HG03159 (cell line): ENCODE measurements around the gene XRRA1.
"Not testable (repeated sequence)": the region's sequence is repeated elsewhere in the genome, so short reads cannot be mapped to it uniquely, and the experiment has no call there.

Experiments used
- ATAC-seq: cut with Tn5 transposase; IDR thresholded peaks from one replicate; pipeline ENCODE4 v1.9.1; 2021; ENCODE audit warnings: mild to moderate bottlenecking, moderate library complexity; ENCODE audit not compliant: unreplicated experiment

Gene XRRA1

GRCh38 chr11:74948898-74949752 lies at the start of gene XRRA1, which contains the start of gene SPCS2:
TSS of gene XRRA1 (minus strand) at chr11:74949091. CDS start at chr11:74940878, 8,213 bp downstream.
TSS of gene SPCS2 (plus strand) at chr11:74949266. CDS start at chr11:74949286, 20 bp downstream.
- ATAC-seq: peak; percentile 89

- no peak for ATAC-seq
These were observed 44.0 kb upstream of the XRRA1 start for GRCh38 chr11:74992852-74993251.

- no peak for ATAC-seq
These were observed 42.0 kb upstream of the XRRA1 start for GRCh38 chr11:74990941-74991340.

- not testable (repeated sequence) for ATAC-seq
These were observed 41.3 kb upstream of the XRRA1 start for GRCh38 chr11:74990150-74990549.

- ATAC-seq: peak; percentile 13
These were observed 40.4 kb upstream of the XRRA1 start for GRCh38 chr11:74989260-74989638.

GRCh38 chr11:74988541-74989259 lies 39.8 kb upstream of the XRRA1 start, which contains the start of gene NEU3:
TSS of gene NEU3 (plus strand) at chr11:74988933. CDS start at chr11:74989061, 128 bp downstream.
- ATAC-seq: peak; percentile 82

GRCh38 chr11:74984730-74985129 lies 35.8 kb upstream of the XRRA1 start:
- no peak for ATAC-seq

- no peak for ATAC-seq
These were observed 35.2 kb upstream of the XRRA1 start for GRCh38 chr11:74984070-74984469.

GRCh38 chr11:74981888-74982287 lies 33.0 kb upstream of the XRRA1 start:
- ATAC-seq: no peak

- ATAC-seq: no peak
These were observed 31.7 kb upstream of the XRRA1 start for GRCh38 chr11:74980634-74981033.

- ATAC-seq: no peak
These were observed 29.1 kb upstream of the XRRA1 start for GRCh38 chr11:74978041-74978440.

GRCh38 chr11:74971424-74971823 lies 22.5 kb upstream of the XRRA1 start:
- no peak for ATAC-seq

- no peak for ATAC-seq
These were observed 22.0 kb upstream of the XRRA1 start for GRCh38 chr11:74970852-74971395.

- ATAC-seq: no peak
These were observed 17.8 kb upstream of the XRRA1 start for GRCh38 chr11:74966651-74967050.

GRCh38 chr11:74960128-74960527 lies 11.2 kb upstream of the XRRA1 start:
- not testable (repeated sequence) for ATAC-seq

GRCh38 chr11:74957937-74958629 lies 9.2 kb upstream of the XRRA1 start:
- no peak for ATAC-seq

GRCh38 chr11:74956397-74957015 lies 7.6 kb upstream of the XRRA1 start:
- no peak for ATAC-seq

GRCh38 chr11:74954199-74954598 lies 5.3 kb upstream of the XRRA1 start:
- ATAC-seq: no peak

- ATAC-seq: no peak
These were observed 4.6 kb upstream of the XRRA1 start for GRCh38 chr11:74953451-74953850.

GRCh38 chr11:74952752-74953151 lies 3.9 kb upstream of the XRRA1 start:
- ATAC-seq: no peak

- ATAC-seq: no peak
These were observed 2.3 kb upstream of the XRRA1 start for GRCh38 chr11:74951226-74951625.
